GM12878 (cell line): ENCODE results near the gene HAP1.

Source experiments
- CBFB ChIP-seq: IDR thresholded peaks from 2 replicates; pipeline ENCODE4 v1.6.1; 2016; ENCODE audit warnings: antibody characterized with exemption, low read depth
- CTCF ChIP-seq, 3 experiments: IDR thresholded peaks in 2 of 3; conservative IDR thresholded peaks in 1 of 3; 2 replicates each; pipeline ENCODE4 v1.5.1; 2011; ENCODE audit warnings: low read depth in 3 of 3, low read length in 3 of 3, mild to moderate bottlenecking in 3 of 3, control low read depth in 2 of 3, moderate library complexity in 2 of 3, inconsistent platforms in 1 of 3, mixed read lengths in 1 of 3; ENCODE audit not compliant: control insufficient read depth in 2 of 3, insufficient read depth in 1 of 3; ENCODE audit errors: extremely low read depth in 1 of 3
- EZH2 ChIP-seq: IDR thresholded peaks from 2 replicates; pipeline ENCODE4 v1.6.1; 2012; ENCODE audit warnings: low read depth, mild to moderate bottlenecking, control low read depth, inconsistent platforms, low read length, borderline replicate concordance; ENCODE audit not compliant: control insufficient read depth
- MAX ChIP-seq: IDR thresholded peaks from 2 replicates; pipeline ENCODE4 v1.6.1; 2012; ENCODE audit warnings: low read depth, low read length, improper control_type of control experiment
- MXI1 ChIP-seq: fragments of 150-350 bp; IDR thresholded peaks from 2 replicates; pipeline ENCODE4 v1.6.1; 2011; ENCODE audit warnings: low read depth, mild to moderate bottlenecking, inconsistent platforms, low read length, improper control_type of control experiment
- NBN ChIP-seq: fragments of 450-650 bp; IDR thresholded peaks from 2 replicates; pipeline ENCODE4 v1.6.1; 2016
- POLR2A ChIP-seq: IDR thresholded peaks from 2 replicates; pipeline ENCODE4 v1.6.1; 2011; ENCODE audit warnings: low read depth, mild to moderate bottlenecking, low read length
- RAD51 ChIP-seq: fragments of 450-650 bp; IDR thresholded peaks from 2 replicates; pipeline ENCODE4 v1.6.1; 2016; ENCODE audit warnings: moderate library complexity, mild to moderate bottlenecking, inconsistent platforms
- SIN3A ChIP-seq: IDR thresholded peaks from 2 replicates; pipeline ENCODE4 v1.6.1; 2012; ENCODE audit warnings: low read depth, low read length, improper control_type of control experiment
- SMC3 ChIP-seq: IDR thresholded peaks from 2 replicates; pipeline ENCODE4 v1.6.1; 2011; ENCODE audit warnings: low read length, improper control_type of control experiment, borderline replicate concordance
- SPI1 ChIP-seq: IDR thresholded peaks from 2 replicates; pipeline ENCODE4 v1.6.1; 2011; ENCODE audit warnings: low read depth, mild to moderate bottlenecking, low read length, moderate library complexity, borderline replicate concordance; ENCODE audit not compliant: insufficient read depth
- TF ChIP-seq, protein P1 (sequence below): fragments of 450-650 bp; IDR thresholded peaks from 2 replicates; pipeline ENCODE4 v1.6.1; 2014; ENCODE audit warnings: mild to moderate bottlenecking

- no peak for TF ChIP-seq EZH2
- peak; percentile 34 to 69 (median 55) for TF ChIP-seq CTCF (IDR thresholded peaks at IDR 0.05 in 2 of 3, conservative IDR thresholded peaks at IDR 0.05 in 1 of 3; ENCODE audit: control insufficient read depth in 2 of 3, extremely low read depth in 1 of 3, insufficient read depth in 1 of 3, low read depth in 3 of 3, low read length in 3 of 3)
- 0 out of 2 replicates have a peak, but pooled peaks have one; percentile 88 for TF ChIP-seq MXI1
- no peak for TF ChIP-seq POLR2A
- peak; percentile 58; the same call in 1 of the 2 replicates for TF ChIP-seq SIN3A
- peak; percentile 67; the same call in 1 of the 2 replicates for TF ChIP-seq RAD51
- no peak for TF ChIP-seq MAX
- TF ChIP-seq SPI1: no peak
- TF ChIP-seq SMC3: no peak
- TF ChIP-seq, protein P1, sequence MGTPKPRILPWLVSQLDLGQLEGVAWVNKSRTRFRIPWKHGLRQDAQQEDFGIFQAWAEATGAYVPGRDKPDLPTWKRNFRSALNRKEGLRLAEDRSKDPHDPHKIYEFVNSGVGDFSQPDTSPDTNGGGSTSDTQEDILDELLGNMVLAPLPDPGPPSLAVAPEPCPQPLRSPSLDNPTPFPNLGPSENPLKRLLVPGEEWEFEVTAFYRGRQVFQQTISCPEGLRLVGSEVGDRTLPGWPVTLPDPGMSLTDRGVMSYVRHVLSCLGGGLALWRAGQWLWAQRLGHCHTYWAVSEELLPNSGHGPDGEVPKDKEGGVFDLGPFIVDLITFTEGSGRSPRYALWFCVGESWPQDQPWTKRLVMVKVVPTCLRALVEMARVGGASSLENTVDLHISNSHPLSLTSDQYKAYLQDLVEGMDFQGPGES: no peak
- no peak for TF ChIP-seq CBFB
- TF ChIP-seq NBN: no peak
Measured at GRCh38 chr17:41689497-41690299, 44.7 kb downstream of the HAP1 start.
